ENCODE data around the gene GPC3. TPM values are rescaled to one million over a fixed set of nuclear protein-coding genes. Genes with fewer than 3 reads are reported as not detected.

GPC3 gene
- total RNA-seq, 4 donors from 2014 or later: 3.3 to 172 (median 21.2) TPM

GRCh38 chrX:133840415-133840814, 145.0 kb downstream of the GPC3 start:
- Histone ChIP-seq H3K4me3 (no peak overlapping the region), H3K4me1 (no peaks in the 10 kb centered on the region), H3K36me3 (no peaks in the 10 kb centered on the region), H3K9me3 (no peaks in the 10 kb centered on the region), H3K27me3 (peaks cover 0 to 3% of the 10 kb centered on the region in 2 donors), H3K27ac (no peak overlapping the region)
- intact Hi-C loops (cut with DNase I; ENCODE audit: low total_unique reads): no loop called here
- DNase-seq: no peak
- TF ChIP-seq POLR2A (IDR thresholded peaks at IDR 0.05): no peak
- TF ChIP-seq CTCF (IDR thresholded peaks at IDR 0.05): no peak

- Histone ChIP-seq H3K4me3 (no peak overlapping the region), H3K27me3 (peaks cover 0 to 8% of the 10 kb centered on the region in 2 donors), H3K9me3 (no peaks in the 10 kb centered on the region), H3K36me3 (no peaks in the 10 kb centered on the region), H3K4me1 (no peaks in the 10 kb centered on the region), H3K27ac (no peak overlapping the region)
- intact Hi-C loops (cut with DNase I; ENCODE audit: low total_unique reads): no loop called here
- TF ChIP-seq CTCF (IDR thresholded peaks at IDR 0.05): peak in 2 of 4 experiments; percentile 23 to 24
- no peak for TF ChIP-seq POLR2A (IDR thresholded peaks at IDR 0.05)
- DNase-seq: no peak
Observed at GRCh38 chrX:133838761-133839676, 146.4 kb downstream of the GPC3 start.

GRCh38 chrX:133837091-133837490, 148.3 kb downstream of the GPC3 start:
- no peak for TF ChIP-seq POLR2A (IDR thresholded peaks at IDR 0.05)
- no peak for TF ChIP-seq CTCF (IDR thresholded peaks at IDR 0.05)
- peaks cover 0 to 8% of the 10 kb centered on the region in 2 donors for H3K27me3 ChIP-seq
- H3K9me3 ChIP-seq: no peaks in the 10 kb centered on the region
- no peaks in the 10 kb centered on the region for H3K36me3 ChIP-seq
- no peak overlapping the region for H3K4me3 ChIP-seq
- intact Hi-C loops (cut with DNase I; ENCODE audit: low total_unique reads): no loop called here
- H3K27ac ChIP-seq: no peak overlapping the region
- no peak for DNase-seq
- H3K4me1 ChIP-seq: no peaks in the 10 kb centered on the region

- H3K27me3 ChIP-seq: peaks cover 0 to 8% of the 10 kb centered on the region in 2 donors
Observed at GRCh38 chrX:133836561-133836960, 148.8 kb downstream of the GPC3 start.

More at GRCh38 chrX:133836561-133836960, 148.8 kb downstream of the GPC3 start:
- Histone ChIP-seq H3K4me3 (no peak overlapping the region), H3K27ac (no peak overlapping the region), H3K9me3 (no peaks in the 10 kb centered on the region), H3K4me1 (no peaks in the 10 kb centered on the region), H3K36me3 (no peaks in the 10 kb centered on the region)
- intact Hi-C loops (cut with DNase I; ENCODE audit: low total_unique reads): no loop called here
- TF ChIP-seq POLR2A (IDR thresholded peaks at IDR 0.05) (no peak), CTCF (IDR thresholded peaks at IDR 0.05) (no peak)
- no peak for DNase-seq
